MV-4-11 (cell line): ENCODE data around the gene AHCYL2.
"Not testable (repeated sequence)": the region's sequence is repeated elsewhere in the genome, so short reads cannot be mapped to it uniquely, and the experiment has no call there.

ENCODE experiments used
- DNase-seq: peaks from one replicate; lab custom pipeline; 2025; lab: John Stamatoyannopoulos, UW

Gene AHCYL2

DNA sequence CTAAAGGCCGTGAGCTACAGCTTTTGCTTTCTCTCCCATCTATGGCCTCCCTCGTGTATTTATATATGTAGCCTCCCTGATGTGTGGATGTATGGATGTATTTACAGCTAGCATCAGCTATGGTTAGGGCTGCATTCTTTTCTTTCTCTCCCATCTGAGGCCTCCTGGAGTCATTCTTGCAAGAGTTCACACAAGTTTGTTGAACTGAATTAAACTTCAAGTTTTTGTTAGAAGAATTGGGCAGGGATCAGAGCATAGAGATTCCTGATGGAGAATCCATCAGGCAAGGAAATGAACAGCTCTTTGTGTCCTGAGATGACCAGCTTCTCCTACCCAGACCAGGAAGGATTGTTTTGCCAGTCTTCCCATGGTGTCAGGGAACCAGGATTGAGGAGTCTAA lies 60.3 kb downstream of the AHCYL2 start:
- DNase-seq, result no peak

DNA sequence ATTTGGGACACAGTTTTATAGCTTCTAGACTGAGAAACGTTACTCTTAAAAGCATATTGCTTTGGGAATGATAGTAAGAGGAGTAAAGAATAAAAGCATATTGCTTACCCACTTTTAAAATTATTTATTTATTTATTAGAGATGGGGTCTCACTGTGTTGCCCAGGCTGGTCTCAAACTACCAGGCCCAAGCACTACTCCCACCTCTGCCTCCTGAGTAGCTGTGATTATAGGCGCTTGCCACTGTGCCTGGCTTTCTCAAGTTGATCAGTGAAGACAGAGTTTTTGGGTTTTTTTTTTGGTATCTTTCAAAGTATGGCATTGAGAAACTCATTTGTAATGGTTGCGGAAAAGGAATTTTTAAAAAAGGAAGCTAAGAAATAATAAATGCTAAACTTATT lies 68.0 kb downstream of the AHCYL2 start:
- DNase-seq, result no peak

- DNase-seq, result peak; percentile 75
Measured at GRCh38 chr7:129295015-129295423, 70.2 kb downstream of the AHCYL2 start.

DNA sequence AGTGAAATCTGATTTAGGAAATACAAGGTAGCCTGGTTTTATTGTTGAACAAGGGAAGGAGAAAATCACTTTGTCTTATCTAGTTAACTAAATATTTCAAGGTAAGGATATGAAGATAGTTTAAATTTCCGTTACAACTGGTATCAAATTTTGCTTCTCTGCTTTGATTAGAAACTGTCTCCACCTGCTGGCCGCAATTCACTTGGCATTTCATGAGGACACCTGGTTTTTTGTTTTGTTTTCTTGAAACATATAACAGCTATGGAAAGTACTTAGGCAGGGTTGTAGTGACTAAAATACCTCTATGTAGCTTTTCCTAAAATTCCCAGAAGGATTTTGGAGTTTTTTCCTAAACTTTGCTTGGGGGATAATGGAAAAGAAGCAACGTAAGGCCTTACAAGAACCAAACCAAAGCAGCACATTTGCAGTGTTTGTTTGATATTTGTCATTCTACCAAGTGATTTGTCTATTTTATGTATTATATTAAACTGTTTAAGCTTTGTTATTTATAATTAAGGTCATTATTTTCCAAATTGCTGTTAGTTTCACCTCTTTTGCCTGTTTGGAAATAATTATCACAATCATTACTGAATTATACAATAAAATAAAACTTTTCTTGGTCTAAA lies 73.6 kb downstream of the AHCYL2 start:
- DNase-seq, result no peak

GRCh38 chr7:129299889-129300288 lies 75.1 kb downstream of the AHCYL2 start:
- DNase-seq, result no peak

GRCh38 chr7:129300299-129300698 lies 75.5 kb downstream of the AHCYL2 start:
- DNase-seq, result not testable (repeated sequence)

DNA sequence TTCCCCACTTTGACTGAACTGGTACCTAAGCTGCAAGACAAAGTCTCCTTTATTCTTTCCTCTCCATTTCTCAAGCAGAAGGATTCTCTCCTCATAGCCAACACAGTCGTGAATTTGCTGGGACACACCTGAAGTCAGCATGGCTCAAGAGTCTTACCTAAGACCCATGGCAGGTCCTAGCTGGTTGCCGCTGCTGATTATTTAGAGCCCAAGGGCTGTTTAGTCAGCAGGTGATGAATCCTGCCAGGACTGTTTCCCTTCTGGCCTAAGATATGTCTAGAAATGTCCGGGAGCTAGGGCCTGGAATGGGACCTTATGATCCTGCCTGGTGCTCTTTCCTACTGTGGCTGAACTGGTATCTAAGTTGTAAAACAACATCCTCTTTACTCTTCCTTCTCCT lies 82.8 kb downstream of the AHCYL2 start:
- DNase-seq, result no peak

DNA sequence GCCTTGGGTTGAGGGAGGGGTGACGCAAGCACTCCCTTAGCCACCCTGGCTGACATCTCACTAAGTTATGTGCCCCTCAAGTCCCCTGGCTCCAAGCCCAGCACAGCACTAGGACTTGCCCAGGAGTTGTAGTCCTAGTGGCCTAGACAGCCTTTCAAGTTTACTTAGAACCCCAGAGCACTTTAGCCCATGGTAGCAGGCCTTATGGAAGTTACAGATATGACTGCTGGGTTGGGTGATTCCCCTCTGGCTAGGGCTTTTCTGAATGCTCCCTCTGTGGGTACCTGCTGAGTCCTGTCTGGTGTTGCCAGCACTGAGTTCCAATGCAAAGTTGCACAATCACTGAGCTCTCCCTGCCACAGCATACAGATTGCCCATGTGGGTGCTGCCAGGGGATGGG lies 83.2 kb downstream of the AHCYL2 start:
- peak; percentile 20 for DNase-seq

DNA sequence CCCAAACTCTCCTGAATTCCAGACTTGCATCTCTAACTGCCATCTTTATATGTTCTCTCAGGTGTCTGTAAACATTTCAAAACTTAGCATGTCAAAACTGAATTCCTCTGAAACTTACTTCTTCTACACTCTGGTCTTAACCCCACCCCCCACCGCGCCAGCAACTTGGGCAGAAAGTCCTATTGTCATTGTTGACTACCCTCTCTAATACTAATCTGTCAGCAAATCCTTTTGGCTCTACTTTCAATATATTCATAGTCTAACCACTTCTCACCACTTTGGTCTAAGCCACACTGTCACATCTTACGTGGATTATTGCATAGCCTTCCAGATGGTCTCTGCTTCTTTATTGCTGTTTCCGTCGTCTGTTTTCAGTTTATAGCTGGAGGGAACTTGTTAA lies 86.6 kb downstream of the AHCYL2 start:
- DNase-seq, result peak; percentile 87

DNA sequence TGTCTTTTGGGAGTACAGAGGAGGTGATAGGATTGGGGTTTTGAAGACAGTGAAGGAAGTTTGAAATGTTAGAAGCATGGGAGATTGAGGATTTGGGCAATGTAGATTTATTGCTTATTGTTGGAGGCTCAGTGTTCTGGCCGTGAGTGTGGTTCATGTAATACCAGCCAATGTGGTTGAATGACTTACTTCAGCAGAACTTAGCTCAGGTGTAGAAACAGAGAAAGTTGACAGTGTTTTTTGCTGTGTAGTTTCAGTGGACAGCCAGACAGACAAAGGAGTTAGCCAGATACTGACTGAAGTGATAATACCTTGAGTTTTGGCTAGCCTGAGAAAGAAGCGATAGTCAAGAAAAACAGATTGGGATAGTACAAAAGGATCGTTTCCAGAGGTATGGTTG lies 88.5 kb downstream of the AHCYL2 start:
- DNase-seq, result no peak

DNA sequence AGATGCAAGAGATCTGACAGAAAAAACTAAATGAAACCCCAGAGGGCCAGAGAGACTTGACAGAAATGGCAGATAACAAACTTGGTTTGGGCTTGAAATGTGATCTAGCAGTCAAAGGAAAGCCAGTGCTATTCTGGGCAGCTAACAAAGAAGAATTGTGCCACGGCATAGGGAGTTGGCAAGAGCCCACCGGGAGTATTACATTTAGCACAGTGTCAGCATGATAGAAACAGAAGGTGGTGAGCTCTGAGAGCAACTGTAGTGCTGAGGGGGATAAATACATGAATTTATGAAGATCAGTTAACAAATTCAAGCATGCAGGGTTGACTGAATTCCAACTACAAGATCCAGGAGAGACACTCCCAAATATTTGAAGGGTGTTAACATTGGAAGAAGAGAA lies 91.1 kb downstream of the AHCYL2 start:
- no peak for DNase-seq

GRCh38 chr7:129317450-129317849 lies 92.6 kb downstream of the AHCYL2 start:
- no peak for DNase-seq

- DNase-seq, result no peak
Measured at GRCh38 chr7:129327076-129327475, 102.2 kb downstream of the AHCYL2 start.

GRCh38 chr7:129332254-129333035 lies 107.6 kb downstream of the AHCYL2 start:
- DNase-seq, result no peak

GRCh38 chr7:129334473-129334872 lies 109.6 kb downstream of the AHCYL2 start:
- DNase-seq, result no peak

DNA sequence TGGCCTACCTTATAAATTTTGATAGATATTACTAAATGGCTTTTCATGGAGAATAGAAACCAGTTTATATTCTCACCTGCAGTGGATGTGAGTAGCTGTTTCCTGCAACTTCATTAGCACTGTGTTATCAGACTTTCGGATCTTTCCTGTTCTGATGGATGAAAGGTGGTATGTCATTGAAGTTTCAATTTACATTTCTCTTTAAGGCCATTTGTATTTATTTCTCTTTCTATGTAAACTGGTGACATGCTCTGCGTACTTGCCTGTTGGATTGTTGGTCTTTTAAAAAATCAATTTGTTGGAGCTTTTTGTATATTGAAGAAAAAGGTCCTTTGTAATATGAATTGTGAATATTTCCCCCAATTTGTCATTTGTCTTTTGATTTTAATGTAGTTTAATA lies 113.6 kb downstream of the AHCYL2 start:
- no peak for DNase-seq

- DNase-seq, result no peak
Measured at GRCh38 chr7:129341212-129341611, 116.4 kb downstream of the AHCYL2 start.

DNA sequence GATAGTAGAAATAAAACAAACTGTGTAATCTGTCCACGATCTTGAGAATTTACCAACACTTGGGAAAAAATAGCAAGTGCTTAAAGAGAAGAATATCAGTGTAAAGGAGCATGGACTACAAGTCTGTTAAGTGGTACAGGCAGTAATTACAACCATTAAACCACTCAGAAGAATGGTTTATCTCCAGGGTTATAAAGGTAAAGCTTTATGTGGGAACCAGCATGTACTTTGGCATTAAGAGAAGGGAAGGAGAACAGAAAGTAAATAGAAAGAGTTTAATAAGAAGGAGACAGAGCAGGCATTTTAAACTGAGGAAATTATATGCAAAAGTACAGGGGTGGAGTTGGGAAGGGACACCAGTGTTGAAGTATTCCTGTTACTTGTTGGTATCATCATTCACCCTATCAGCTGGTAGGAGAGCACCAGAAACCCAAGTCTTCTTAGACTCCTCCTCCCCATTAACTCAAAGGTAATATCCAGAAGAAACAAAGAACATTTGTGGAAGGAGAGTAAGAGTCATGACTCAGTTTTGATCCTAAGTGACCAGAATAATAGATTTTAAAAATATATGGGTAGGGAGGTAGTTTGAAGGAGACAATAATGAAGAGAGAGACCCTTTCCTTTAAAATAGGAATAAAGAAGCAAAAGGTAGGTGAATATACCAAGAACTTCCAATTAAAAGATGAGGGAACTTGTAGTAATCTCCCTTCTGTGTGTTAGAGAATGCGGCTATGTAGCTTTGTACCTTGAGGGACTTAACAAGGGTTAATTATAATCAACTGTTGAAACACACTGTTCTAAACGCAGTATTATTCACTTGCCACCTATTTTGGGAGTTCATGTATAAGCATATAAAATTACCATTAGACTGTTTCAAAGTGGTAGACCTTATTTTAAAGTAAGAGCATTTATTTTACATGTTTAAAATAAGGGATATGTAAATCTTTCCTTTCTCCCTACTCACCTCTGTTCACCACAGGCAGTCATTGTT lies 117.3 kb downstream of the AHCYL2 start:
- DNase-seq, result no peak

- DNase-seq, result peak; percentile 39
Measured at GRCh38 chr7:129343099-129343700, 118.4 kb downstream of the AHCYL2 start.

- no peak for DNase-seq
Measured at GRCh38 chr7:129347330-129347729, 122.5 kb downstream of the AHCYL2 start.

- DNase-seq, result no peak
Measured at GRCh38 chr7:129348023-129348740, 123.4 kb downstream of the AHCYL2 start.
